Mesenchymal stem cell (in vitro differentiated cells and primary cell): ENCODE results near the gene PDCD2.
A peak's percentile ranks its signal among the peaks of the same experiment; 100 is the strongest.

Source experiments
- DNase-seq: peaks from one replicate; pipeline ENCODE4 v3.0.0-alpha.2; 2013
- H2AFZ ChIP-seq: one replicate; pipeline ENCODE4 v1.6.1; 2013; ENCODE audit warnings: low read depth, mild to moderate bottlenecking, control low read depth, inconsistent platforms, low read length, moderate library complexity
- H2AK5ac ChIP-seq: 2 replicates; pipeline ENCODE4 v1.6.1; 2013; ENCODE audit warnings: low read length, moderate library complexity, mild to moderate bottlenecking, inconsistent platforms; ENCODE audit not compliant: severe bottlenecking
- H2BK120ac ChIP-seq: one replicate; pipeline ENCODE4 v1.6.1; 2013; ENCODE audit warnings: low read depth, mild to moderate bottlenecking, inconsistent platforms, low read length, moderate library complexity
- H2BK12ac ChIP-seq, 2 experiments: one replicate each; pipeline ENCODE4 v1.6.1; 2013; ENCODE audit warnings: inconsistent platforms in 2 of 2, low read length in 2 of 2, mild to moderate bottlenecking in 2 of 2, moderate library complexity in 2 of 2, control low read depth in 1 of 2
- H2BK15ac ChIP-seq: one replicate; pipeline ENCODE4 v1.6.1; 2013; ENCODE audit warnings: mild to moderate bottlenecking, low read depth, inconsistent platforms; ENCODE audit not compliant: poor library complexity, severe bottlenecking
- H2BK5ac ChIP-seq: 2 replicates; pipeline ENCODE4 v1.6.1; 2013; ENCODE audit warnings: low read depth, mild to moderate bottlenecking, low read length, control low read depth, inconsistent platforms; ENCODE audit not compliant: poor library complexity, severe bottlenecking
- H3K14ac ChIP-seq, 2 experiments: one replicate each; pipeline ENCODE4 v1.6.1; 2013; ENCODE audit warnings: inconsistent platforms in 2 of 2, low read length in 2 of 2, control low read depth in 1 of 2, mild to moderate bottlenecking in 1 of 2, moderate library complexity in 1 of 2
- H3K18ac ChIP-seq, 2 experiments: one replicate each; pipeline ENCODE4 v1.6.1; 2013; ENCODE audit warnings: inconsistent platforms in 2 of 2, low read length in 2 of 2, control low read depth in 1 of 2, low read depth in 1 of 2, mild to moderate bottlenecking in 1 of 2
- H3K23ac ChIP-seq, 2 experiments: one replicate each; pipeline ENCODE4 v1.6.1; 2013; ENCODE audit warnings: inconsistent platforms in 2 of 2, low read length in 2 of 2, mild to moderate bottlenecking in 2 of 2, moderate library complexity in 2 of 2, control low read depth in 1 of 2
- H3K27ac ChIP-seq: 2 replicates; pipeline ENCODE4 v1.5.1; 2013; ENCODE audit warnings: mild to moderate bottlenecking, moderate library complexity, low read length, control low read depth, inconsistent platforms; ENCODE audit not compliant: poor library complexity, severe bottlenecking
- H3K27me3 ChIP-seq, 2 experiments: 2 replicates each; pipeline versions ENCODE4 v1.6.1 to v1.7.0; 2013; ENCODE audit warnings: low read length in 2 of 2, mild to moderate bottlenecking in 2 of 2, moderate library complexity in 2 of 2, control low read depth in 1 of 2, inconsistent platforms in 1 of 2; ENCODE audit not compliant: control insufficient read depth in 1 of 2, insufficient read depth in 1 of 2
- H3K36me3 ChIP-seq, 2 experiments: 2 replicates each; pipeline versions ENCODE4 v1.6.1 to v1.7.0; 2013; ENCODE audit warnings: low read length in 2 of 2, control low read depth in 1 of 2, inconsistent platforms in 1 of 2, low read depth in 1 of 2, mild to moderate bottlenecking in 1 of 2; ENCODE audit not compliant: insufficient read depth in 2 of 2, control insufficient read depth in 1 of 2
- H3K4ac ChIP-seq, 2 experiments: one replicate each; pipeline ENCODE4 v1.6.1; 2013; ENCODE audit warnings: inconsistent platforms in 2 of 2, low read length in 2 of 2, mild to moderate bottlenecking in 2 of 2, moderate library complexity in 2 of 2, control low read depth in 1 of 2, low read depth in 1 of 2
- H3K4me1 ChIP-seq: 2 replicates; pipeline ENCODE4 v1.6.1; 2013; ENCODE audit warnings: low read depth, low read length, control low read depth; ENCODE audit not compliant: control insufficient read depth, insufficient read depth
- H3K4me2 ChIP-seq: 2 replicates; pipeline ENCODE4 v1.6.1; 2013; ENCODE audit warnings: low read length, mild to moderate bottlenecking, inconsistent platforms; ENCODE audit not compliant: poor library complexity, severe bottlenecking
- H3K4me3 ChIP-seq, 2 experiments: 2 replicates each; pipeline versions ENCODE4 v1.5.1 to v1.7.0; 2013; ENCODE audit warnings: low read length in 2 of 2, mild to moderate bottlenecking in 2 of 2, control low read depth in 1 of 2, low read depth in 1 of 2; ENCODE audit not compliant: insufficient read depth in 1 of 2
- H3K79me1 ChIP-seq: replicated peaks from 2 replicates; pipeline ENCODE4 v1.6.1; 2013; ENCODE audit warnings: mild to moderate bottlenecking, control low read depth, low read length, inconsistent platforms; ENCODE audit not compliant: poor library complexity, severe bottlenecking
- H3K9ac ChIP-seq: 2 replicates; pipeline ENCODE4 v1.7.0; 2013; ENCODE audit warnings: mild to moderate bottlenecking, low read length, moderate library complexity
- H3K9me3 ChIP-seq: 2 replicates; pipeline ENCODE4 v1.7.0; 2013; ENCODE audit warnings: mild to moderate bottlenecking, low read length; ENCODE audit not compliant: control insufficient read depth
- H4K8ac ChIP-seq: one replicate; pipeline ENCODE4 v1.6.1; 2013; ENCODE audit warnings: inconsistent platforms, mild to moderate bottlenecking, low read length, moderate library complexity
- H4K91ac ChIP-seq: one replicate; pipeline ENCODE4 v1.6.1; 2013; ENCODE audit warnings: mild to moderate bottlenecking, low read length, inconsistent platforms
- WGBS: methylation state at CpG from one replicate; pipeline ENCODE4 v1.1.7; 2013; ENCODE audit warnings: mixed read lengths; 5-methylcytosine and 5-hydroxymethylcytosine counted together

PDCD2 gene

DNA sequence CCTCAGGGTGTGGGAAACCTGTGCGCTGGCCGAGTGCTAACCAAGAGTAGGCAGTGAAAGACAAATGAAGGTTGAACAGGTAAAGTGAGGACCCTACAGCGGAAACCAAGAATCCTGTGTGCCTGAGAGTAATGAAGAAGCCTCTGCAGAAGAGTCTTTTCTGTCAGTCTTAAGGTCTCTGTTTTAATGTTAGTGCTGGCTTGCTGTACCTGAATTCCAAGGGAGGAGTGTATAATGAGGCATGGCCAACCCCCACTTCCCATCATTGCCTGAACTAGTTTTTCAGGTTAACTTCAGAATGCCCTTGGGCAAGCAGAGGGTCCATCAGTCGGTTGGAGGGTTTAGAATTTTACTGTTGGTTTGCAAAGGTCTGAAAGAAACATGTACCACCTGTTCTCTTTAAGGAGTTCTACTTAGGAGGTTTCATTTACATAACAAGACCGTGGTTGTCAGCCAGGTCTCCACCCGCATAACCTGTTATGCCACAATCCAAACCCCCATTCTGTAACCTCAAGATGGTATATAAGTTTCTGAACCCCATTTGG, 589 bp upstream of the PDCD2 start:
- peak overlapping the region; percentile 87 for H2AFZ ChIP-seq
- WGBS = 6% methylated on average over 6 of the region's 6 CpGs
- peak overlapping the region in 1 of 2 experiments; percentile 99 for H3K14ac ChIP-seq
- no peak overlapping the region for H4K91ac ChIP-seq
- H2BK120ac ChIP-seq = no peak overlapping the region
- peak overlapping the region; percentile 29 to 90 for H3K4ac ChIP-seq
- no peak overlapping the region for H2AK5ac ChIP-seq
- peaks cover 14% of the 10 kb centered on the region for H3K79me1 ChIP-seq
- no peak overlapping the region for H2BK12ac ChIP-seq
- DNase-seq = no peak
- peak overlapping the region; percentile 50 to 98 for H3K18ac ChIP-seq
- H3K4me2 ChIP-seq = peak overlapping the region; percentile 87
- no peak overlapping the region for H3K23ac ChIP-seq
- H3K27me3 ChIP-seq = no peaks in the 10 kb centered on the region
- peak overlapping the region; percentile 61 for H3K27ac ChIP-seq
- H3K36me3 ChIP-seq = peaks cover 10 to 30% of the 10 kb centered on the region in 2 experiments
- no peak overlapping the region for H2BK15ac ChIP-seq
- no peak overlapping the region for H2BK5ac ChIP-seq
- peak overlapping the region; percentile 82 to 91 for H3K4me3 ChIP-seq
- peaks cover 6% of the 10 kb centered on the region for H3K9me3 ChIP-seq
- H3K4me1 ChIP-seq = peaks cover 2% of the 10 kb centered on the region
- peak overlapping the region; percentile 92 for H3K9ac ChIP-seq
- H4K8ac ChIP-seq = peak overlapping the region; percentile 58

DNA sequence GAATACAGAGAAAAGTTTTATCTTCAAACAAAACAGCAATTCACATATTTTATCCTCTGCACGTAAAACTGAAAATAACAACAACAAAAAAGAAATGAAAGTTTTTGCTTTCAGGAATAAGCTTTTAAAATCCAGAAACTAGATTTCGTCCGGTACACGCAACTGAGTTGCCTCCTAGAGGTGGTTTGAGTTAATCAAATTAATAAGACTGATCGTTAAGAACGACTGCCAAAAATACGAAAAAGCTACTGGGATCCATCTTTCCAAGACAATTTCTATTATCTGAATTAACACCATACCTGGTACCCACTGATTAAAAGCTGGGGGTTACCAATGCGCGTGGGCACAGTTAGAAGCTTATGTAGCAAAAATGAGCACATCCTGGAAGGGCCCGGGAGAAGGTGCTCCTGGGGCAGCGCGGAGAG, 669 bp downstream of the PDCD2 start:
- H3K4me1 ChIP-seq = peaks cover 2% of the 10 kb centered on the region
- no peaks in the 10 kb centered on the region for H3K9me3 ChIP-seq
- H3K4me2 ChIP-seq = peak overlapping the region; percentile 77
- no peak overlapping the region for H2BK12ac ChIP-seq
- H3K27me3 ChIP-seq = no peaks in the 10 kb centered on the region
- peak overlapping the region; percentile 97 for H4K8ac ChIP-seq
- no peak for DNase-seq
- 2% methylated on average over 5 of the region's 12 CpGs for WGBS
- peaks cover 10 to 43% of the 10 kb centered on the region in 2 experiments for H3K36me3 ChIP-seq
- H2BK120ac ChIP-seq = no peak overlapping the region
- H3K14ac ChIP-seq = no peak overlapping the region
- peak overlapping the region; percentile 70 to 98 for H3K4ac ChIP-seq
- H3K79me1 ChIP-seq = peaks cover 15% of the 10 kb centered on the region
- H3K9ac ChIP-seq = peak overlapping the region; percentile 92
- no peak overlapping the region for H2BK5ac ChIP-seq
- H3K23ac ChIP-seq = no peak overlapping the region
- no peak overlapping the region for H2AK5ac ChIP-seq
- no peak overlapping the region for H2BK15ac ChIP-seq
- H3K4me3 ChIP-seq = peak overlapping the region; percentile 91 to 100
- H2AFZ ChIP-seq = peak overlapping the region; percentile 94
- H3K27ac ChIP-seq = no peak overlapping the region
- peak overlapping the region in 1 of 2 experiments; percentile 98 for H3K18ac ChIP-seq
- H4K91ac ChIP-seq = peak overlapping the region; percentile 96

DNA sequence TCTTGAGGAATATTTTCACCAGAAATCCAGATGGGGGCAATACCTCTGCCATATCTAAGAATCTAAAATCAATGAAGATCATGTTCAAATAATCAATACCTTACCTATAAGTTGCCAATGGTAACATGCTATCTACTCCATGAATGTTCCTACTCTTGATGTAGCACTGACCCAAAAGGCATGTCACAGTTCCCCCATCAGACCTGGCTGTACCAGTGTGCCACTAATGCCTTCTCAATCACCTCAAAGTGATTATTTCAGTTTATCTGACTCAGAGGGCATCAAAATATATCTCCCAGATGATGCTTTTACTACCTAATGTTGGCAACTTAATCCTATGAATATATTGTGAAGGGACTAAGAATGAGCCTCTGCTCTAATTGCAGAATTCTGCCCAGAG, 5.5 kb downstream of the PDCD2 start:
- no peak overlapping the region for H3K4ac ChIP-seq
- no peaks in the 10 kb centered on the region for H3K9me3 ChIP-seq
- no peak overlapping the region for H2BK12ac ChIP-seq
- no peak overlapping the region for H2AFZ ChIP-seq
- peaks cover 15 to 90% of the 10 kb centered on the region in 2 experiments for H3K36me3 ChIP-seq
- H3K4me1 ChIP-seq = peaks cover 2% of the 10 kb centered on the region
- H3K27me3 ChIP-seq = no peaks in the 10 kb centered on the region
- H4K91ac ChIP-seq = no peak overlapping the region
- H3K14ac ChIP-seq = no peak overlapping the region
- no peak overlapping the region for H3K9ac ChIP-seq
- no peak for DNase-seq
- no peak overlapping the region for H2AK5ac ChIP-seq
- H3K27ac ChIP-seq = no peak overlapping the region
- H2BK15ac ChIP-seq = no peak overlapping the region
- H2BK5ac ChIP-seq = no peak overlapping the region
- no peak overlapping the region for H3K23ac ChIP-seq
- H3K18ac ChIP-seq = no peak overlapping the region
- no peak overlapping the region for H3K4me3 ChIP-seq
- H2BK120ac ChIP-seq = no peak overlapping the region
- peaks cover 15% of the 10 kb centered on the region for H3K79me1 ChIP-seq
- no peak overlapping the region for H4K8ac ChIP-seq
- no peak overlapping the region for H3K4me2 ChIP-seq

- Histone ChIP-seq H4K8ac (no peak overlapping the region), H3K9me3 (no peaks in the 10 kb centered on the region), H3K4me1 (no peaks in the 10 kb centered on the region), H2BK5ac (no peak overlapping the region), H3K14ac (no peak overlapping the region), H3K18ac (no peak overlapping the region), H2BK12ac (no peak overlapping the region), H2BK120ac (no peak overlapping the region), H3K27me3 (no peaks in the 10 kb centered on the region), H4K91ac (no peak overlapping the region), H3K9ac (no peak overlapping the region), H2AK5ac (no peak overlapping the region), H3K23ac (no peak overlapping the region), H3K4ac (no peak overlapping the region), H2BK15ac (no peak overlapping the region), H3K4me3 (no peak overlapping the region), H3K4me2 (no peak overlapping the region), H3K36me3 (peaks cover 20 to 99% of the 10 kb centered on the region in 2 experiments), H2AFZ (no peak overlapping the region), H3K27ac (no peak overlapping the region), H3K79me1 (peaks cover 10% of the 10 kb centered on the region)
- DNase-seq = peak; percentile 20
- 83% methylated on average over 1 of the region's 1 CpG for WGBS
Measured at GRCh38 chr6:170575250-170575649, 9.2 kb downstream of the PDCD2 start.
